ENCODE data around the gene CLECL1. TPM values are rescaled to one million over a fixed set of nuclear protein-coding genes. Genes with fewer than 3 reads are reported as not detected.
"Not testable (repeated sequence)": the region's sequence is repeated elsewhere in the genome, so short reads cannot be mapped to it uniquely, and the experiment has no call there.

The CLECL1 gene
- total RNA-seq, 1 donor from 2014 or later: 111 TPM

GRCh38 chr12:9721394-9722092 is 11.4 kb downstream of the CLECL1 start:
- Mint-ChIP-seq H3K4me1 (peaks cover 95% of the 10 kb centered on the region), H3K9me3 (peaks cover 2% of the 10 kb centered on the region), H3K27me3 (no peaks in the 10 kb centered on the region), H3K4me3 (peak overlapping the region; percentile 69), H3K36me3 (ENCODE audit: low read depth) (peaks cover 62% of the 10 kb centered on the region), H3K27ac (peak overlapping the region; percentile 96)
- DNase-seq (no peak), ATAC-seq (ENCODE audit: low read depth) (peak; percentile 85)
- TF ChIP-seq CTCF (IDR thresholded peaks at IDR 0.05): no peak
- POLR2A ChIA-PET: interaction anchor here (0.9 to 4.1 kb wide), 18 partner anchors 10 to 87 kb away, joined by 3 to 127 read pairs (median 7); partner anchors contain the start of genes CD69, CLEC2D and CLECL1
- intact Hi-C loops (cut with micrococcal nuclease): loop anchor here (1.0 to 2.0 kb wide), 7 partner anchors 8 to 73 kb away; partner anchors contain the start of genes CD69 and CLECL1
- CTCF ChIA-PET: interaction anchor here (0.6 to 2.5 kb wide), 9 partner anchors 10 to 76 kb away, joined by 3 to 16 read pairs (median 3); partner anchors contain the start of gene CLECL1

GRCh38 chr12:9719790-9720189 is 13.1 kb downstream of the CLECL1 start:
- peak overlapping the region; percentile 30 for H3K4me3 Mint-ChIP-seq
- POLR2A ChIA-PET: interaction anchor here (3.4 to 6.6 kb wide), 5 partner anchors 12 to 71 kb away, joined by 15 to 127 read pairs (median 37); partner anchors contain the start of genes CLEC2D and CLECL1
- H3K4me1 Mint-ChIP-seq: peaks cover 96% of the 10 kb centered on the region
- H3K36me3 Mint-ChIP-seq (ENCODE audit: low read depth): peaks cover 71% of the 10 kb centered on the region
- no peak for TF ChIP-seq CTCF (IDR thresholded peaks at IDR 0.05)
- H3K27me3 Mint-ChIP-seq: no peaks in the 10 kb centered on the region
- no peak for DNase-seq
- H3K9me3 Mint-ChIP-seq: peaks cover 2% of the 10 kb centered on the region
- no peak for ATAC-seq (ENCODE audit: low read depth)
- H3K27ac Mint-ChIP-seq: peak overlapping the region; percentile 86
- intact Hi-C loops (cut with micrococcal nuclease): loop anchor here (2.0 kb wide), 1 partner anchor 41 kb away; the partner anchor contains the start of gene CD69
- CTCF ChIA-PET: no interaction called here

- no peak for TF ChIP-seq CTCF (IDR thresholded peaks at IDR 0.05)
- intact Hi-C loops (cut with micrococcal nuclease): no loop called here
- Mint-ChIP-seq H3K4me1 (peaks cover 97% of the 10 kb centered on the region), H3K36me3 (ENCODE audit: low read depth) (peaks cover 67% of the 10 kb centered on the region), H3K27me3 (no peaks in the 10 kb centered on the region), H3K4me3 (peak overlapping the region; percentile 52), H3K27ac (peak overlapping the region; percentile 86), H3K9me3 (peaks cover 2% of the 10 kb centered on the region)
- DNase-seq: no peak
- no peak for ATAC-seq (ENCODE audit: low read depth)
- ChIA-PET POLR2A (interaction anchor here (1.8 to 6.6 kb wide), 6 partner anchors 13 to 71 kb away, joined by 5 to 59 read pairs (median 18); partner anchors contain the start of genes CLEC2D and CLECL1), CTCF (interaction anchor here (2.0 to 2.7 kb wide), 2 partner anchors 24 to 84 kb away, joined by 5 to 11 read pairs; no protein-coding TSS in a partner anchor)
These were observed 13.9 kb downstream of the CLECL1 start for GRCh38 chr12:9718968-9719367.

GRCh38 chr12:9717070-9717925 is 15.6 kb downstream of the CLECL1 start:
- no peaks in the 10 kb centered on the region for H3K27me3 Mint-ChIP-seq
- ChIA-PET POLR2A (interaction anchor here (0.8 to 6.6 kb wide), 12 partner anchors 9 to 69 kb away, joined by 3 to 59 read pairs (median 6); partner anchors contain the start of genes CLEC2D and CLECL1), CTCF (interaction anchor here (0.7 to 2.7 kb wide), 8 partner anchors 9 to 83 kb away, joined by 3 to 13 read pairs (median 4); no protein-coding TSS in a partner anchor)
- peak overlapping the region; percentile 98 for H3K27ac Mint-ChIP-seq
- intact Hi-C loops (cut with micrococcal nuclease): no loop called here
- no peak for TF ChIP-seq CTCF (IDR thresholded peaks at IDR 0.05)
- ATAC-seq (ENCODE audit: low read depth) (no peak), DNase-seq (no peak)
- peak overlapping the region; percentile 28 for H3K4me3 Mint-ChIP-seq
- peaks cover 2% of the 10 kb centered on the region for H3K9me3 Mint-ChIP-seq
- H3K4me1 Mint-ChIP-seq: peaks cover 97% of the 10 kb centered on the region
- peaks cover 61% of the 10 kb centered on the region for H3K36me3 Mint-ChIP-seq (ENCODE audit: low read depth)

- not testable (repeated sequence) for DNase-seq
These were observed 19.8 kb downstream of the CLECL1 start for GRCh38 chr12:9713032-9713558.

More at GRCh38 chr12:9713032-9713558, 19.8 kb downstream of the CLECL1 start:
- ChIA-PET POLR2A (interaction anchor here (0.6 to 9.1 kb wide), 9 partner anchors 9 to 64 kb away, joined by 3 to 89 read pairs (median 25); partner anchors contain the start of genes CD69, CLEC2D and CLECL1), CTCF (interaction anchor here (1.2 to 2.1 kb wide), 2 partner anchors 29 to 98 kb away, joined by 3 to 17 read pairs; no protein-coding TSS in a partner anchor)
- not testable (repeated sequence) for H3K27me3 Mint-ChIP-seq, H3K9me3 Mint-ChIP-seq
- H3K27ac Mint-ChIP-seq: peak overlapping the region; percentile 98
- peaks cover 35% of the 10 kb centered on the region for H3K36me3 Mint-ChIP-seq (ENCODE audit: low read depth)
- intact Hi-C loops (cut with micrococcal nuclease): loop anchor here (1.0 kb wide), 2 partner anchors 8 to 79 kb away; no protein-coding TSS in a partner anchor
- ATAC-seq (ENCODE audit: low read depth): peak; percentile 76
- H3K4me1 Mint-ChIP-seq: peaks cover 98% of the 10 kb centered on the region
- H3K4me3 Mint-ChIP-seq: peak overlapping the region; percentile 67

All from activated B cell treated with CpG ODN at 0.5 μM for 24 hours (primary cell).